ENCODE measurements around the gene COQ5.

Gene COQ5

DNA sequence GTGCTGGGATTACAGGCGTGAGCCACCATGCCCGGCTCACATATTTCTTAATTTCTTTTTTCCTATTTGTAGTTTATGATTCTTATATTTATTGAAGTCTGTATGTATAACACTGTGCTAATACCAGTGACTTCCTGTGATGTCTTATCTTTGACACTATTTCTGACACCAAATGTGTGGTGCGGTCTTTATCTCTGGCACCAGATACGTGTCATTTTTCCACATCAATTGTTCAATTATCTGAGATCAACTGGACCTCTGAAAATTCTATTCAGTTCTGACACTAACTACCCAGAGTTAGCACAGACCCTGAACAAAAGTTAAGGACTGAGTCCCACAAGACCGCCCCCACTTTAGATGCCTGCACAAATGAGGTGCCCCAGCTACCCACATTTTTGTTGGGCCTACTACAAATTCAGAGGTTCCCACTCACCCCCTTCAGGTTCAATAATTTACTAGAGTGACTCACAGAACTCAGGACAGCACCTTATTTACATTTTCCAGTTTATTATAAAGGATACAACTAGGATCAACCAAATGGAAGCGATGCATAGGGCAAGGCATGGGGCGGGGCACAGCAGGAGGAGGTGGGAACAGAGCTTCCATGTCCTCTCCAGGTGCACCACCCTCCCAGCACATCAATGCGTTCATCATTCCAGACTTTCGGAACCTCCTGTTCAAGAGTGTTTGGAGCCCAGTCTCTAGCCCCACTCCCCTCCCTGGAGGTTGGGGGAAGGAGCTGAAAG lies 47.8 kb downstream of the COQ5 start:
- DNase-seq (ENCODE audit: low read depth), result no peak
- TF ChIP-seq, protein P1, sequence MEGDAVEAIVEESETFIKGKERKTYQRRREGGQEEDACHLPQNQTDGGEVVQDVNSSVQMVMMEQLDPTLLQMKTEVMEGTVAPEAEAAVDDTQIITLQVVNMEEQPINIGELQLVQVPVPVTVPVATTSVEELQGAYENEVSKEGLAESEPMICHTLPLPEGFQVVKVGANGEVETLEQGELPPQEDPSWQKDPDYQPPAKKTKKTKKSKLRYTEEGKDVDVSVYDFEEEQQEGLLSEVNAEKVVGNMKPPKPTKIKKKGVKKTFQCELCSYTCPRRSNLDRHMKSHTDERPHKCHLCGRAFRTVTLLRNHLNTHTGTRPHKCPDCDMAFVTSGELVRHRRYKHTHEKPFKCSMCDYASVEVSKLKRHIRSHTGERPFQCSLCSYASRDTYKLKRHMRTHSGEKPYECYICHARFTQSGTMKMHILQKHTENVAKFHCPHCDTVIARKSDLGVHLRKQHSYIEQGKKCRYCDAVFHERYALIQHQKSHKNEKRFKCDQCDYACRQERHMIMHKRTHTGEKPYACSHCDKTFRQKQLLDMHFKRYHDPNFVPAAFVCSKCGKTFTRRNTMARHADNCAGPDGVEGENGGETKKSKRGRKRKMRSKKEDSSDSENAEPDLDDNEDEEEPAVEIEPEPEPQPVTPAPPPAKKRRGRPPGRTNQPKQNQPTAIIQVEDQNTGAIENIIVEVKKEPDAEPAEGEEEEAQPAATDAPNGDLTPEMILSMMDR (conservative IDR thresholded peaks at IDR 0.05; ENCODE audit: low read depth, low read length), result no peak
- no peak overlapping the region for H3K4me3 ChIP-seq (ENCODE audit: low read depth, low read length)

DNA sequence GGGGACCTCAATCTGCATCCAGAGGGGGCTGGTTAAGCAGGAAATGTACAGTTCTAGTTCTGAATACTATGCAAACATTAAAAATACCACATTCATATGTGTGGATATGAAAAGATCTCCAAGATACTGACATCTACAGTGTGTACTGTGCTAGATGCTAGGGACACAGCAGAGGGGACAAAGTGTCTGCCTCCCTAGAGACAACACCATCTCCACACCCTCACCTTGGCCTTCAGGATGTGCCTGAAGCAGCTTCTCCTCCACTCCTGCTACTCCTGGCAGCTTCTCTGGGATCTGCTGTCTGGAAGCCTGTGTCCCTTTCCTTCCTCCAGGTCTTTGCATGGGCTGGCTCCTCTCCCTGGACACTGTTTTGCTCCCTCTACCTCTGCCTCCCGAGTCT lies 48.7 kb downstream of the COQ5 start:
- H3K4me3 ChIP-seq (ENCODE audit: low read depth, low read length), result no peak overlapping the region
- no peak for DNase-seq (ENCODE audit: low read depth)
- TF ChIP-seq, protein P1 (conservative IDR thresholded peaks at IDR 0.05; ENCODE audit: low read depth, low read length), result no peak

DNA sequence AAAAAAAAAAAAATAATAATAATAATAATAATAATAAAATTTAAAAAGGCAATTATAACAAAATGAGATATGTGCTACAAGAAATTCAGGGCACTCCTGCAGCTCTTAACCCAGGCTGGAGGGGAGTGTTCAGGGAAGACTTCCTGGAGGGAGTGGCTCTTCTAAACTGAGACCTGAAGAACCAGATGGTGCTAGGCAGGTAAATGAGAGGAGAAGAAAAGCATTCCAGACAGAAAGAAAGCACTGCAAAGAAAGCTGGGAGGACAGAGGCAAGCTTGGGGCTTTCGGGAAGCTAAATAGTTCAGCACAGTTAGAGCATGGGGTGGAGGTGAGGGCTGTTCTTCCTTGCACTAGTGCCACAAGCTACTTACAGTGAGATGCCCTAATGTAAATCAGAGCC lies 49.5 kb downstream of the COQ5 start:
- DNase-seq (ENCODE audit: low read depth), result no peak
- TF ChIP-seq, protein P1 (conservative IDR thresholded peaks at IDR 0.05; ENCODE audit: low read depth, low read length), result no peak
- no peak overlapping the region for H3K4me3 ChIP-seq (ENCODE audit: low read depth, low read length)

DNA sequence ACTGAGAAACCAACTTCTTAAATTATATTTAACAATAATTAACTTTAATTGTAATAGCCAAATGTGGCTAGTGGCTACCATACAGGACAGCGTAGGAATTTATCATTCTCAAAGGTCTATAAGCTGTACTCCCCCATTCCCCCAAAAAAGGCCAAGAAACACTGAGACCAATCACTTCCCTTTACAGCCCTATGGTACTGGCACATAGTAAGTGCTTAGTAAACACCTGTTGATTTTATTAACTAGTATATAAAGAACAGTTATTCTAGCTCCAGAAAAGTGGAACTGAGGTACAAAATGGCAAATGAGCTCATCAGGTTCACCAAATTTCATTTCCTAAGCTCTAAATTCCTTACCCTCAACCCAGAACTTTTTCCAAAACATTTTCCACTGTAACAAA lies 53.3 kb downstream of the COQ5 start:
- no peak for DNase-seq (ENCODE audit: low read depth)
- no peak overlapping the region for H3K4me3 ChIP-seq (ENCODE audit: low read depth, low read length)
- TF ChIP-seq, protein P1 (conservative IDR thresholded peaks at IDR 0.05; ENCODE audit: low read depth, low read length), result no peak

DNA sequence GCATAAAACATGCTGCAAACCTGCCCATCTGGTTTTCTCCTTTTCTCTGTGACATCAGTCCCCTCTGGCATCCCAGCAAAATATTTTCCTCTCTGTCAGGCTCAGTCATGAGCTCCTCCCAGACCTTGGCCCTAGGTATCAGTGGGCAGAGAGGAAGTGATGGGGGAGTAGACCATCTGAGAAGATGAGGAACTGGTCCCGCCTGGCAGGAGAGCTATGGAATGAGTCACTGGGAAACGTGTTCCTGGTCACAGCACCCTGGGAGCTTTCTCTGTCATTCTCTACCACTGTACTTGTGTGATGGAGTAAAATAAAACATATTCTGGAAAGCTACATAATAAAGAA lies 54.4 kb downstream of the COQ5 start:
- DNase-seq (ENCODE audit: low read depth), result peak; percentile 43
- H3K4me3 ChIP-seq (ENCODE audit: low read depth, low read length), result no peak overlapping the region
- TF ChIP-seq, protein P1 (conservative IDR thresholded peaks at IDR 0.05; ENCODE audit: low read depth, low read length), result no peak

DNA sequence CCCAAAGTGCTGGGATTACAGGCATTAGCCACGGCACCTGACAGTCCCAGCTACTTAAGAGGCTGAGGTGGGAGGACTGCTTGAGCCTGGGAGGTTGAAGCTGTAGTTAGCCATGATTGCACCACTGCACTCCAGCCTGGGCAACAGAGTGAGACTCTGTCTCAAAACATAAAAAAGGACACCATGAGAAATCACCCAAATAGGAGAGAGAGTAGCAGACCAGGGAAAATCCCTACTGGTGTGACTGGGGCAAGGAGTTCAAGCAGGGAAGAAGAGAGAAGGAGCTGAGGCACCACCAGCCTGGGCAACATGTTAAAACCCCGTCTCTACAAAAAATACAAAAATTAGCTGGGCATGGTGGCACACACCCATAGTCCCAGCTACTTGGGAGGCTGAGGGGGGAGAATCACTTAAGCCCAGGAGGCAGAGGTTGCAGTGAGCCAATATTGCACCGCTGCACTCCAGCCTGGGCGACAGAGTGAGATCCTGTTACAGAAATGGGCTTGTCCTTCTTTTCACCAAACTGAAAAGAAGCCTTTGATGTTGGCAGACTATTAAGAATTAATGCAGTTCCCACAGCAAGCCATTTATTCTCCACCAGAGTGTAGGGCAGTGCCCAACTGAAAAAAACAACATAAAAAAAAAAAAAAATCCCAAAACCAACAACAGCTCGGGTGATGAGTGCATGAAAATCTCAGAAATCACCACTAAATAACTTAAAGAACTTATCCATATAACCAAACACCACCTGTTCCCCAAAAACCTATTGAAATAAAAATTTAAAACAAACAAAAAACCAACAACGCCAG lies 54.9 kb downstream of the COQ5 start:
- no peak for DNase-seq (ENCODE audit: low read depth)
- TF ChIP-seq, protein P1 (conservative IDR thresholded peaks at IDR 0.05; ENCODE audit: low read depth, low read length), result no peak
- no peak overlapping the region for H3K4me3 ChIP-seq (ENCODE audit: low read depth, low read length)

All from choroid plexus epithelial cell (primary cell).